ENCODE results near the gene ZNF70.

ZNF70 gene

DNA sequence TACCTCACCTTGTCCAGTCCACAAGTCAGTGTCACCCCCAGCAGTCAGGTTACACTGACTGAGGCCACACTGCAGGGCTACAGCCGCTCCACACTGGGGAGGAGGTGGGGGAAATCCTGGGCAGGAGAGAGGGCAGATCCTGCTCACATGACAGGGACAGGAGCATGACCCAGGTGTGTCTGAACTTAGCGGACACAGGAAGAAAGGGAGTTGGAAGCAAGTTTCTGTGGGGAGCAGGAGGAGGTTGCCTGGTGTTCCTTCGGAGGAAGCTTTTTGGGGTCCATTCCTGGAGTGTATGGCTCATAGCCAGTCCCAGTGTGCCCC lies 27.6 kb upstream of the ZNF70 start:
- no peak for DNase-seq

DNA sequence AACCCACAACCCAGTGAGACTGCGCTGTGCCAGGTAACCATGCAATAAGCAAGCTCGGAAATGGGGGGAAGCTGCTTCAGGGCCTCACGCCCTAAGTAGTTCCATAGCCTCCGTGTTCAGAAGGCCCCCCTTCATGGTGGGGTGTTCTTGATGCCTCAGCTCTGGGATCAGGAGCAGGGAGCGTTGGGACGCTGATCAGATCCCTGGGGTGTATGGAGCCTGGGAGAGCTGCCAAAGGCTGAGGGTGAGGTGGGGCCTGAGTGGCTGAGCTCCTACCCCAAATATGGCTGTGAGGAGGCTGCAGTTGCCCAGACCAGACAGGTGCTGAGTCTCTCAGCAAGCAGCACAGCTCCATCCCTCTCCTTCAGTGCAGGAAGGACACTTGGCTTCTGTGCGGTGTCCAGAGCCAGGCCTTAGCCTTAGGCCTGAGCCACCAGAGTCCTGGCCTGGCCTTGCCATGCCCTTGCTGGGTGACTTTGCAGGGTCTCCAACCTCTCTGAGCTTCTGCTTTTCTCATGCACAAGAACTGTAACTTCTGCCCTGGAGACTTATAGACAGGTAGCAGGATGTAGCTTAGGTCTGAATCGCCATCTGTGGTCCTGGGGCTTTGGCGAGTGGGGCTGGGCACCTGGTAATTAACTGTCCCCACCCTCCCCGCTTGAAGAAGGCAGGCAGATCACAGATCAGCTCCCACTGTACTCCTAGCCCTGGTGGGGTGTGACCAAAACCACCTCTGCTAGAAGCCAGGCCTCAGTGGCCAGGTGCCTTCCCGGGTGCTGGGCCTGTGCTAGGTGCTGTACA lies 27.1 kb upstream of the ZNF70 start:
- no peak for DNase-seq

DNA sequence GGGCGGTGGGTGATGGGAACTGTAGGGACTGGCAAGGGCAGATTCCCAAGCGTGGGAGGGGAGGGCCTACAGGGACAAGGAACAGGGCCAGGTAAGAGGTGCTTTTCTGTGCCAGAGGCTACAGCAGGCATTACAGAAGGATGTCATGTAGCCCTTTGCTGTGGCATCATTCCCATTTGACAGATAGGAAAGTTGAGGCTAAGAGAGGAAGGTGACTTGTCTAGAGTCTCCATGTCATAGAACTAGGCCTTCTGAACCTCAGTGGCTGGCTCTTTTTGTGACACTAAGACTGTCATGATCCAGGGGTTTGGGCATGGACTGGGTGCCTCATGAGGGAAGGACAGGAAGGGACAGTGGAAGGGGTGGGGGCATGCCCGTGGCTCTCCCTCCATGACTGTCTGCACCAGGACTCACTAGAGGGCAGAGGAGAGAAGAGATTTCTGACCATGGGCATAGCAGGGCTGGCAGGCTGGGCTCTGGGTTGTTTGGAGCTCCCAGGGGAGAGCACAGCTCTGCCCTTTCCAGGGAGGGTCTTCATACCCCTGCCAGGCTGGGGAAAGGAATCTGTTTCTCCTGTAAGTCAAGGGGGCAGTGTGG lies 25.0 kb upstream of the ZNF70 start:
- no peak for DNase-seq

DNA sequence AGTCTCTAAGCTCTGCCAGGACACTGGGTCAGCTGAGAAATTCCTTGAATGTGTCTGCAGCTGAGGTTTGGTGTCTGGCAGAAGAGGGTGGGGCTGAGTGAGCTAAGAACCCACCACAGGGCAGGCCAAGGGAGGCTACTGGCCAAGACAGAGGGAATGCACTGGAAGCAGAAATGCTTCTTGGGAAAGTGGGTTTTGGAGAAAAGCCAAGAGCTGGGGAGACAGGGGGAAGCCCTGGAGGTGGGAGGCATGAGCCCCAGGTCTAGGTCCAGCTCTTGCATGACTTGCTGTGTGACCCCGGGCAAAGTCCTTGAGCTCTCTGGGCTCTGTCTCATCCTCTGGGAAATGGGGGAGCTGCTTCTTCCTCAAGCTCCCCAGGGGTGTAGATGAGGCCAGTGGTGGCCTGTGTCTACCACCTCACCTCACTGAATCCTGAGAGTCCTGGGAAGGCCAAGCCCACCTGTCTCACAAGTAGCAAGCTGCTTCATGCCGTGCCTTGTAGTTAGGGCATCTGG lies 24.1 kb upstream of the ZNF70 start:
- no peak for DNase-seq

GRCh38 chr22:23774114-23774921 lies 23.4 kb upstream of the ZNF70 start:
- DNase-seq = no peak

DNA sequence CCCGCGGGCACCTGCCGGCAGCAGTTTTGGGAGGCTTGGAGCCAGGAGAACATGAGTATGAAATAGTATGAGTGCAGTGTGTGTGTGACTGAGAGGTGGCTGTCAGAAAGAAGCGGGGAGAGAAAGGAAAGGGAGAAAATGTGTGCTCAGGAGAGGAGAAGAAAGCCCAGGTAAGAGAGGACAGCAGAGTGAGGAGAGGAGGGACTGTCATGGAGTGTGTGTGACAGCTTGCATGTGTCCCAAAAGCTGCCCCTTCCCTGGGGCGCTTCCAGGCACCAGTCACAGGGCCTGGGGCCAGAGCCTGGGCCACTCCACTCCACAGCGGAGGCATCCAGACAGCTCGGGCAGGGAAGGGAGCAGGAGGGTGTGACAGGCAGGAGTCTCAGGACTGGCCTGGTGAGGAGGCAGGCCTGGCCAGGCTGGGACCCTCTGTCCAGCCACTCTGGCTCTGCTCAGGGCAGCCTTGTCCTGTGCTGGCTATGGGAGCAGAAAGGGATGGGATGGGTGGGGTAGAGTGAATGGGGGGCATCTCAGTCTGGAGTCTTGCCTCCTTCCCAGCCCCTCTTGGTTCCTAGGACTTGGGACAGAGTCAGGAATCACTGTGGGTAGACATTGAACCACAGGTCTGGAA lies 22.7 kb upstream of the ZNF70 start:
- no peak for DNase-seq

GRCh38 chr22:23772649-23773473 lies 21.9 kb upstream of the ZNF70 start, which contains the start of gene MMP11:
TSS of gene MMP11 (plus strand) at chr22:23772849. CDS start at chr22:23772871, 22 bp downstream.
- no peak for DNase-seq

DNA sequence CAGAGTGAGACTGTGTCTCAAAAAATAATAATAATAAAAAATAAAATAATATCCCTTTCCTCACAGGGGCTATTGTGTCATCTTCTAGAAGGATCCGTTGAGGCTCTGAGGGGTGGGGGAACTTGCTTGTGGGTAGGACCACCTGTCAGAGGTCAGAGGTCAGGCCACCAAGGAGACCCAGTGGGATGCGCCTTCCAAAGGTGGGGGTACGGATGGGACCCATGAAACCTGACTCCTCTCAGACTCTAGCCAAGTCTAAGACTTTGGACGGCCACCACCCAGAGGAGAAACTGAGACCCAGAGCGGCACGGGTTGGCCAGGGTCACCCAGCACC lies 21.4 kb upstream of the ZNF70 start:
- no peak for DNase-seq

- DNase-seq = no peak
Measured at GRCh38 chr22:23769321-23769965, 18.5 kb upstream of the ZNF70 start.

- peak; percentile 27 for DNase-seq
Measured at GRCh38 chr22:23767673-23768548, 17.0 kb upstream of the ZNF70 start, which contains the start of gene CHCHD10. TSS of gene CHCHD10 (minus strand) at chr22:23767972. CDS start at chr22:23767874, 98 bp downstream.

GRCh38 chr22:23767303-23767672 lies 16.4 kb upstream of the ZNF70 start:
- no peak for DNase-seq

- no peak for DNase-seq
Measured at GRCh38 chr22:23764899-23765881, 14.3 kb upstream of the ZNF70 start.

GRCh38 chr22:23763954-23764353 lies 13.0 kb upstream of the ZNF70 start:
- DNase-seq = no peak

- no peak for DNase-seq
Measured at GRCh38 chr22:23763579-23763945, 12.7 kb upstream of the ZNF70 start.

GRCh38 chr22:23762842-23763578 lies 12.1 kb upstream of the ZNF70 start, which contains the start of gene C22orf15:
TSS of gene C22orf15 (plus strand) at chr22:23762990. CDS start at chr22:23763307, 317 bp downstream.
- peak; percentile 48 for DNase-seq

- DNase-seq = no peak
Measured at GRCh38 chr22:23760056-23760455, 9.1 kb upstream of the ZNF70 start.

- DNase-seq = no peak
Measured at GRCh38 chr22:23759566-23759965, 8.7 kb upstream of the ZNF70 start.

DNA sequence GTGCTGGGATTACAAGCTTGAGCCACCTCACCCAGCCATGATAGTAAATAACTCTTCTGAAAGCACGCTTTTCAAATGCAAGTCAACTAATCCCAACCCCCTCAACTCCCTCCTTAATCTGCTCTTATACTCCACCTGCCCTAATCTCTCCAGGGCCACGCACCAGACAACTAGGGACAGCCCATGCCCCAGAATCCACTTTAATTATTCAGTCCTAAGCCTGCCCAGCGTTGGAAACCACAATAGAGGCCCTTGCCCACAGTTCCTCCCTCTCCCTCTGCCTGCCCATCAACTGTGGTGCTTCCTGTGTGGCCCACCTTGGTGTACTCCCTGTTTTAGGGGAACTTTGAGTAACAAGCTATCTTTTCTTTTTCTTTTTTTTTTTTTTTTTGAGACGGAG lies 6.0 kb upstream of the ZNF70 start:
- DNase-seq = no peak

GRCh38 chr22:23755711-23756110 lies 4.8 kb upstream of the ZNF70 start:
- no peak for DNase-seq
